Subcutaneous adipose tissue (tissue), 4 donors: ENCODE results near the gene PSIP1. TPM values are rescaled to one million over a fixed set of nuclear protein-coding genes. Genes with fewer than 3 reads are reported as not detected.

Experiments
- CTCF ChIP-seq: fragments of 450-650 bp; IDR thresholded peaks from one replicate; pipeline ENCODE4 v1.5.1; 2016; ENCODE audit warnings: low read depth, mild to moderate bottlenecking, control low read depth, antibody characterized with exemption, moderate library complexity
- total RNA-seq, 4 donors: library from RNA; depleted of rRNA; stranded (reverse); fragments of >200 nt; gene quantifications; one replicate each; pipeline ENCODE4 v1.1.0, GENCODE V29; 2016

Gene PSIP1
- total RNA-seq, 4 donors from 2014 or later = 26.1 to 32.0 (median 27.1) TPM

- no peak for TF ChIP-seq CTCF
Measured at GRCh38 chr9:15461056-15461455, 49.7 kb downstream of the PSIP1 start.

GRCh38 chr9:15453956-15454355 lies 56.8 kb downstream of the PSIP1 start:
- no peak for TF ChIP-seq CTCF

- no peak for TF ChIP-seq CTCF
Measured at GRCh38 chr9:15444141-15444540, 66.6 kb downstream of the PSIP1 start.

DNA sequence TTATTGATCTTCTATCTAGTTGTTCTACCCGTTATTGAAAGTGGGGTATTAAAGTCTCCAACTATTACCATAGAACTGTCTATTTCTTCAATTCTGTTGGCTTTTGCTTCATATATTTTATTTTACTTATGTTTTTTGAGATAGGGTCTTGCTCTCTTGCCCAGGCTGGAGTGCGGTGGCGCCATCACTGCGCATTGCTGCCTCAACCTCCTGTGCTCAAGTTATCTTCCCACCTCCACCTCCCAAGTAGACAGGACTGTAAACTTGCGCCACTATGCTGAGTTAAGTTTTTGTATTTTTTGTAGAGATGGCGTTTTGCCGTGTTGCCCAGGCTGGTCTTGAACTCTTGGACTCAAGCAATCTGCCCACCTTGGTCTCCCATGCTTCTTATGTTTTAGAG lies 71.9 kb downstream of the PSIP1 start:
- TF ChIP-seq CTCF = no peak

GRCh38 chr9:15433661-15434060 lies 77.1 kb downstream of the PSIP1 start:
- no peak for TF ChIP-seq CTCF

GRCh38 chr9:15433191-15433590 lies 77.6 kb downstream of the PSIP1 start:
- no peak for TF ChIP-seq CTCF

DNA sequence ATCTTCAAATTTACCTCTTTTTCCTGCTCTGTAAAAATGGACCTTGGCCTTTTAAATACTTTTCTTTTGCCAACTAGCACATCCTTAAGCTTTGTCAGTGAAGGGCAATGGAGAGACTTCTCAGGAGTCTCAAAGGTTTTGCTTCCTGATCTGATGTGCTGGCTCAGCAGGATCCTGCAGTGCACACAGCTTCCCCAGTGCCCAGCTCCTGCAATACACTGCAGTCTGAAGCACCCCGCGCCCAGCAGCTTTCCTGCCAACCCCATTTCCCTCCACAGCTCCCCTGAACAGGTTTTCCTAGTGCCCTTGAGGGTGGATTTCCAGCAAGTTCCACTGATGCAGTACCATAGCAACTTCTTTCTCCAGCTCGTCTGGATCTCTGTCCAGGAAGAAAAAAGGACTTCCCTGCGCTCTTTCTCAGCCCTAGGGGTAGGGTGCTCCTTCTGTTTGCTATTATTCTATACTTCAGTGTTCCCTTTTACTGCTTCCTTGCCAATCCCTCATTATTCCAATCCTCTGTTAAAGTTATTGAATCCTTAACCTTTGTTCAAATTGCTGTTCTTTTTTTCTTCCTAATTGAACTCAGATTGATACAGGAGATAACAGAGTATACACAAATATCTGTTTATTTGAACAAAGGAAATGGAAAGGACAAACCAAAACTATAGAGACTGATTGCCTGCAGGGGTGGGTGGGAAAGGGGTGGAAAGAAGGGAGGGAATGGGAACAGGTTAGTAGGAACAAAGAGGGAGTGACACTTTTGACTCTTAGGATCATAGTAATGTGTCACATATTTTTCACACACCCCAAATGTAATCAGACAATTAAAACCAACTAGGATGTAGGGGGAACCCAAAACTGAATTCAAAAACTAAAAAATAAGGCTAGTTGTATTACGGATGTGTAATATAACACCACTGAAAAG lies 79.6 kb downstream of the PSIP1 start:
- TF ChIP-seq CTCF = no peak
